Measurements from ENCODE around the gene NPLOC4.

GRCh38 chr17:81681672-81682071 lies 44.8 kb upstream of the NPLOC4 start:
- no peak for TF ChIP-seq CTCF (IDR thresholded peaks at IDR 0.05)
- no peak for TF ChIP-seq POLR2A (IDR thresholded peaks at IDR 0.05)

Data from thyroid gland (tissue), 4 donors.